Measurements from ENCODE around the gene TPPP2. TPM values are rescaled to one million over a fixed set of nuclear protein-coding genes. Genes with fewer than 3 reads are reported as not detected.

Gene TPPP2
- total RNA-seq, 1 experiment from 2014 or later = not detected

GRCh38 chr14:21036751-21037150 is 6.7 kb downstream of the TPPP2 start:
- no peak overlapping the region for H3K4me3 ChIP-seq (ENCODE audit: low read length)
- no peaks in the 10 kb centered on the region for H3K4me1 ChIP-seq (ENCODE audit: insufficient read depth, low read length)
- POLR2A ChIA-PET (ENCODE audit: unreplicated experiment) = interaction anchor here (0.6 kb wide), 1 partner anchor 1218 kb away, joined by 4 read pairs; no protein-coding TSS in a partner anchor
- ATAC-seq (no peak), DNase-seq (peak; percentile 32)
- TF ChIP-seq CTCF (conservative IDR thresholded peaks at IDR 0.05; ENCODE audit: low read depth, low read length) (no peak), EZH2 (IDR thresholded peaks at IDR 0.05; ENCODE audit: low read length, unreplicated experiment) (no peak), EZH2phosphoT487 (IDR thresholded peaks at IDR 0.05; ENCODE audit: borderline replicate concordance, low read length) (no peak)
- peaks cover 65% of the 10 kb centered on the region for H3K27me3 ChIP-seq (ENCODE audit: low read length)
- H3K27ac ChIP-seq (ENCODE audit: low read length) = no peak overlapping the region
- no peaks in the 10 kb centered on the region for H3K79me2 ChIP-seq (ENCODE audit: low read length)
- no peaks in the 10 kb centered on the region for H3K9me3 ChIP-seq (ENCODE audit: low read length)
- no peaks in the 10 kb centered on the region for H4K20me1 ChIP-seq (ENCODE audit: low read length)
- no peak overlapping the region for H3K4me2 ChIP-seq (ENCODE audit: low read length)
- CTCF ChIA-PET = no interaction called here
- H3K9ac ChIP-seq (ENCODE audit: low read length) = no peak overlapping the region
- H3F3A ChIP-seq (ENCODE audit: low read length, unreplicated experiment) = no peaks in the 10 kb centered on the region
- BruUV-seq (replicated peaks) = no TSS peak
- no peak overlapping the region for H2AFZ ChIP-seq (ENCODE audit: low read length)
- intact Hi-C loops (cut with micrococcal nuclease) = no loop called here
- H3K9me2 ChIP-seq (replicated peaks; ENCODE audit: low read length) = no peaks in the 10 kb centered on the region
- no peaks in the 10 kb centered on the region for H3K36me3 ChIP-seq (ENCODE audit: low read depth, low read length)

GRCh38 chr14:21037156-21037555 is 7.1 kb downstream of the TPPP2 start:
- DNase-seq (no peak), ATAC-seq (no peak)
- H3K9ac ChIP-seq (ENCODE audit: low read length) = no peak overlapping the region
- no peak overlapping the region for H3K4me3 ChIP-seq (ENCODE audit: low read length)
- no peaks in the 10 kb centered on the region for H3K4me1 ChIP-seq (ENCODE audit: insufficient read depth, low read length)
- intact Hi-C loops (cut with micrococcal nuclease) = no loop called here
- H3F3A ChIP-seq (ENCODE audit: low read length, unreplicated experiment) = no peaks in the 10 kb centered on the region
- TF ChIP-seq EZH2phosphoT487 (IDR thresholded peaks at IDR 0.05; ENCODE audit: borderline replicate concordance, low read length) (no peak), EZH2 (IDR thresholded peaks at IDR 0.05; ENCODE audit: low read length, unreplicated experiment) (no peak), CTCF (conservative IDR thresholded peaks at IDR 0.05; ENCODE audit: low read depth, low read length) (no peak)
- H3K9me3 ChIP-seq (ENCODE audit: low read length) = no peaks in the 10 kb centered on the region
- H3K36me3 ChIP-seq (ENCODE audit: low read depth, low read length) = no peaks in the 10 kb centered on the region
- no peak overlapping the region for H3K27ac ChIP-seq (ENCODE audit: low read length)
- CTCF ChIA-PET = no interaction called here
- H3K9me2 ChIP-seq (replicated peaks; ENCODE audit: low read length) = no peaks in the 10 kb centered on the region
- no peaks in the 10 kb centered on the region for H3K79me2 ChIP-seq (ENCODE audit: low read length)
- no peak overlapping the region for H3K4me2 ChIP-seq (ENCODE audit: low read length)
- H4K20me1 ChIP-seq (ENCODE audit: low read length) = no peaks in the 10 kb centered on the region
- BruUV-seq (replicated peaks) = no TSS peak
- peaks cover 61% of the 10 kb centered on the region for H3K27me3 ChIP-seq (ENCODE audit: low read length)
- H2AFZ ChIP-seq (ENCODE audit: low read length) = no peak overlapping the region
- POLR2A ChIA-PET (ENCODE audit: unreplicated experiment) = interaction anchor here (0.6 kb wide), 1 partner anchor 1218 kb away, joined by 4 read pairs; no protein-coding TSS in a partner anchor

GRCh38 chr14:21038441-21039422 is 8.7 kb downstream of the TPPP2 start:
- H3K36me3 ChIP-seq (ENCODE audit: low read depth, low read length) = no peaks in the 10 kb centered on the region
- intact Hi-C loops (cut with micrococcal nuclease) = no loop called here
- no peaks in the 10 kb centered on the region for H3K9me3 ChIP-seq (ENCODE audit: low read length)
- H3K9ac ChIP-seq (ENCODE audit: low read length) = no peak overlapping the region
- TF ChIP-seq EZH2phosphoT487 (IDR thresholded peaks at IDR 0.05; ENCODE audit: borderline replicate concordance, low read length) (no peak), CTCF (conservative IDR thresholded peaks at IDR 0.05; ENCODE audit: low read depth, low read length) (no peak), EZH2 (IDR thresholded peaks at IDR 0.05; ENCODE audit: low read length, unreplicated experiment) (no peak)
- H3K27ac ChIP-seq (ENCODE audit: low read length) = no peak overlapping the region
- no peaks in the 10 kb centered on the region for H3K9me2 ChIP-seq (replicated peaks; ENCODE audit: low read length)
- H4K20me1 ChIP-seq (ENCODE audit: low read length) = no peaks in the 10 kb centered on the region
- DNase-seq (no peak), ATAC-seq (no peak)
- POLR2A ChIA-PET (ENCODE audit: unreplicated experiment) = no interaction called here
- CTCF ChIA-PET = interaction anchor here (0.6 kb wide), 1 partner anchor 57 kb away, joined by 3 read pairs; no protein-coding TSS in a partner anchor
- H3K27me3 ChIP-seq (ENCODE audit: low read length) = peaks cover 45% of the 10 kb centered on the region
- H3F3A ChIP-seq (ENCODE audit: low read length, unreplicated experiment) = no peaks in the 10 kb centered on the region
- H3K4me3 ChIP-seq (ENCODE audit: low read length) = no peak overlapping the region
- H3K4me2 ChIP-seq (ENCODE audit: low read length) = no peak overlapping the region
- no peaks in the 10 kb centered on the region for H3K79me2 ChIP-seq (ENCODE audit: low read length)
- no peaks in the 10 kb centered on the region for H3K4me1 ChIP-seq (ENCODE audit: insufficient read depth, low read length)
- H2AFZ ChIP-seq (ENCODE audit: low read length) = no peak overlapping the region
- BruUV-seq (replicated peaks) = no TSS peak
